Measurements from ENCODE around the gene KLK14.

Gene KLK14

GRCh38 chr19:51125421-51126075 lies 42.9 kb upstream of the KLK14 start:
- H3K4me3 ChIP-seq (ENCODE audit: control insufficient read depth, low read depth, low read length) = no peak overlapping the region
- TF ChIP-seq CTCF (conservative IDR thresholded peaks at IDR 0.05; ENCODE audit: control insufficient read depth, insufficient read depth, low read depth, low read length) = no peak

GRCh38 chr19:51124729-51125128 lies 42.0 kb upstream of the KLK14 start, which contains the start of gene SIGLEC9:
TSS of gene SIGLEC9 (plus strand) at chr19:51124906. CDS start at chr19:51124975, 69 bp downstream.
- TF ChIP-seq CTCF (conservative IDR thresholded peaks at IDR 0.05; ENCODE audit: control insufficient read depth, insufficient read depth, low read depth, low read length) = no peak
- DNase-seq (ENCODE audit: low read depth) = no peak
- H3K4me3 ChIP-seq (ENCODE audit: control insufficient read depth, low read depth, low read length) = no peak within 1 kb of the TSS

More at GRCh38 chr19:51125421-51126075, 42.9 kb upstream of the KLK14 start:
- DNase-seq (ENCODE audit: low read depth) = no peak

GRCh38 chr19:51124216-51124615 lies 41.5 kb upstream of the KLK14 start:
- no peak overlapping the region for H3K4me3 ChIP-seq (ENCODE audit: control insufficient read depth, low read depth, low read length)
- no peak for TF ChIP-seq CTCF (conservative IDR thresholded peaks at IDR 0.05; ENCODE audit: control insufficient read depth, insufficient read depth, low read depth, low read length)
- DNase-seq (ENCODE audit: low read depth) = no peak

- TF ChIP-seq CTCF (conservative IDR thresholded peaks at IDR 0.05; ENCODE audit: control insufficient read depth, insufficient read depth, low read depth, low read length) = no peak
- H3K4me3 ChIP-seq (ENCODE audit: control insufficient read depth, low read depth, low read length) = no peak overlapping the region
- DNase-seq (ENCODE audit: low read depth) = no peak
Measured at GRCh38 chr19:51123802-51124201, 41.1 kb upstream of the KLK14 start.

- DNase-seq (ENCODE audit: low read depth) = no peak
- no peak overlapping the region for H3K4me3 ChIP-seq (ENCODE audit: control insufficient read depth, low read depth, low read length)
- TF ChIP-seq CTCF (conservative IDR thresholded peaks at IDR 0.05; ENCODE audit: control insufficient read depth, insufficient read depth, low read depth, low read length) = no peak
Measured at GRCh38 chr19:51123381-51123800, 40.7 kb upstream of the KLK14 start.

- peak; percentile 37 for DNase-seq (ENCODE audit: low read depth)
- no peak overlapping the region for H3K4me3 ChIP-seq (ENCODE audit: control insufficient read depth, low read depth, low read length)
- no peak for TF ChIP-seq CTCF (conservative IDR thresholded peaks at IDR 0.05; ENCODE audit: control insufficient read depth, insufficient read depth, low read depth, low read length)
Measured at GRCh38 chr19:51122112-51122981, 39.7 kb upstream of the KLK14 start.

Data from fibroblast of mammary gland (primary cell).